HCT116 (cell line): Measurements from ENCODE around the gene HAND1. TPM values are rescaled to one million over a fixed set of nuclear protein-coding genes. Genes with fewer than 3 reads are reported as not detected.

Source experiments
- ATAC-seq: fragments of 200-7000 bp; cut with Tn5 transposase; 2 replicates; pipeline ENCODE4 v1.9.1; 2020; ENCODE audit warnings: mild to moderate bottlenecking, moderate library complexity
- BruUV-seq: library from RNA; stranded (reverse); fragments of 400-500 nt; replicated peaks from 2 replicates; lab custom pipeline; 2021; lab: Mats Ljungman, UMichigan
- CTCF ChIA-PET: fragments of 300-600 bp; sonication (Branson Sonifier 250); formaldehyde crosslinking; loops from one replicate; lab custom pipeline; 2021; ENCODE audit warnings: antibody characterized with exemption; lab: Charles Lee
- POLR2A ChIA-PET: fragments of 300-600, 350-600 bp; sonication (Branson Sonifier 250); formaldehyde crosslinking; loops from one replicate; lab custom pipeline; 2021; ENCODE audit warnings: antibody characterized with exemption; lab: Charles Lee
- RAD21 ChIA-PET, 2 experiments: fragments of 300-600 bp; sonication (Branson Sonifier 250); formaldehyde crosslinking; loops; one replicate each; lab custom pipeline; 2023; ENCODE audit warnings: low total read pairs in 2 of 2; ENCODE audit not compliant: uncharacterized antibody in 2 of 2, unreplicated experiment in 2 of 2, low non-redundant PET in 1 of 2; lab: Charles Lee
- DNase-seq: peaks from one replicate; pipeline ENCODE4 v3.0.0-alpha.2; 2010; ENCODE audit warnings: low read depth, low spot score
- H2AFZ ChIP-seq: fragments of 200-600 bp; shearing (Covaris generic), sonication (generic); 2 replicates; pipeline ENCODE4 v1.6.1; 2017; ENCODE audit warnings: low read depth, mixed run types, mixed read lengths, antibody characterized with exemption, low read length; ENCODE audit not compliant: poor library complexity, severe bottlenecking
- H3K27ac ChIP-seq: 2 replicates; pipeline ENCODE4 v1.5.1; 2012; ENCODE audit warnings: low read depth, low read length
- H3K27me3 ChIP-seq: fragments of 200-600 bp; sonication (generic); 2 replicates; pipeline ENCODE4 v1.6.1; 2016; ENCODE audit warnings: mixed run types, low read length, mixed read lengths; ENCODE audit not compliant: insufficient read depth
- H3K36me3 ChIP-seq, 2 experiments: fragments of 200-500 bp in 1 of 2; fragments of 200-600 bp in 1 of 2; sonication (Bioruptor generic) in 1 of 2; sonication (generic) in 1 of 2; 2 replicates each; pipeline versions ENCODE4 v1.5.1 to v1.6.1; 2014 to 2016; ENCODE audit warnings: low read length in 2 of 2, inconsistent platforms in 1 of 2, mixed read lengths in 1 of 2, mixed run types in 1 of 2; ENCODE audit not compliant: insufficient read depth in 2 of 2, control insufficient read depth in 1 of 2
- H3K4me1 ChIP-seq, 2 experiments: fragments of 200-600 bp in 1 of 2; sonication (generic) in 1 of 2; 2 replicates each; pipeline versions ENCODE4 v1.5.1 to v1.6.1; 2012 to 2017; ENCODE audit warnings: low read length in 2 of 2, inconsistent platforms in 1 of 2, mild to moderate bottlenecking in 1 of 2, mixed read lengths in 1 of 2, mixed run types in 1 of 2, moderate library complexity in 1 of 2; ENCODE audit not compliant: insufficient read depth in 2 of 2, control insufficient read depth in 1 of 2
- H3K4me2 ChIP-seq: fragments of 200-600 bp; sonication (generic); 2 replicates; pipeline ENCODE4 v1.6.1; 2017; ENCODE audit warnings: mixed run types, low read length, mixed read lengths
- H3K4me3 ChIP-seq, 2 experiments: fragments of 200-600 bp in 1 of 2; sonication (generic) in 1 of 2; replicated peaks in 1 of 2; 2 replicates each; pipeline ENCODE4 v1.5.1; 2011 to 2016; ENCODE audit warnings: low read length in 2 of 2, control low read depth in 1 of 2, low read depth in 1 of 2, mild to moderate bottlenecking in 1 of 2, mixed read lengths in 1 of 2, mixed run types in 1 of 2
- H3K79me2 ChIP-seq: fragments of 200-600 bp; sonication (generic); 2 replicates; pipeline ENCODE4 v1.6.1; 2017; ENCODE audit warnings: mild to moderate bottlenecking, mixed run types, low read length, moderate library complexity, mixed read lengths; ENCODE audit not compliant: insufficient read depth
- H3K9ac ChIP-seq: fragments of 200-600 bp; sonication (generic); 2 replicates; pipeline ENCODE4 v1.6.1; 2016; ENCODE audit warnings: low read length, mixed read lengths
- H3K9me2 ChIP-seq: fragments of 200-600 bp; sonication (generic), shearing (Covaris generic); 2 replicates; pipeline ENCODE4 v1.6.1; 2017; ENCODE audit warnings: mixed run types, mild to moderate bottlenecking, moderate library complexity; ENCODE audit not compliant: insufficient read depth
- H3K9me3 ChIP-seq, 2 experiments: fragments of 200-500 bp in 1 of 2; fragments of 200-600 bp in 1 of 2; sonication (Bioruptor generic) in 1 of 2; sonication (generic) in 1 of 2; 2 replicates each; pipeline ENCODE4 v1.6.1; 2014 to 2017; ENCODE audit warnings: low read length in 2 of 2, mixed read lengths in 2 of 2, inconsistent platforms in 1 of 2, low read depth in 1 of 2, mild to moderate bottlenecking in 1 of 2, mixed run types in 1 of 2, moderate library complexity in 1 of 2; ENCODE audit not compliant: control insufficient read depth in 1 of 2, insufficient read depth in 1 of 2
- H4K20me1 ChIP-seq: fragments of 200-600 bp; sonication (generic), shearing (Covaris generic); 2 replicates; pipeline ENCODE4 v1.6.1; 2017; ENCODE audit warnings: mixed run types, mild to moderate bottlenecking, moderate library complexity; ENCODE audit not compliant: insufficient read depth
- ATF3 ChIP-seq: IDR thresholded peaks from 2 replicates; pipeline ENCODE4 v1.6.1; 2012
- CBX3 ChIP-seq: IDR thresholded peaks from 2 replicates; pipeline ENCODE4 v1.6.1; 2012; ENCODE audit warnings: low read depth
- CEBPB ChIP-seq: IDR thresholded peaks from 2 replicates; pipeline ENCODE4 v1.6.1; 2012; ENCODE audit warnings: low read depth
- ELF1 ChIP-seq: IDR thresholded peaks from 2 replicates; pipeline ENCODE4 v1.6.1; 2012; ENCODE audit warnings: low read depth, borderline replicate concordance
- EZH2phosphoT487 ChIP-seq: fragments of 200-600 bp; IDR thresholded peaks from 2 replicates; pipeline ENCODE4 v1.6.1; 2018; ENCODE audit warnings: antibody characterized with exemption, borderline replicate concordance
- FOSL1 ChIP-seq: IDR thresholded peaks from 2 replicates; pipeline ENCODE4 v1.6.1; 2012; ENCODE audit warnings: low read depth
- JUND ChIP-seq: IDR thresholded peaks from 2 replicates; pipeline ENCODE4 v1.6.1; 2012
- POLR2A ChIP-seq: IDR thresholded peaks from 2 replicates; pipeline ENCODE4 v1.7.0; 2011; ENCODE audit warnings: borderline replicate concordance; ENCODE audit not compliant: insufficient read depth, insufficient read length; ENCODE audit errors: extremely low read depth
- POLR2AphosphoS5 ChIP-seq: IDR thresholded peaks from 2 replicates; pipeline ENCODE4 v1.6.1; 2011; ENCODE audit warnings: mild to moderate bottlenecking, low read depth, low read length, moderate library complexity
- RAD21 ChIP-seq: IDR thresholded peaks from 2 replicates; pipeline ENCODE4 v1.6.1; 2012; ENCODE audit warnings: low read depth, mild to moderate bottlenecking
- SIN3A ChIP-seq: IDR thresholded peaks from 2 replicates; pipeline ENCODE4 v1.6.1; 2012; ENCODE audit warnings: low read depth
- SP1 ChIP-seq: IDR thresholded peaks from 2 replicates; pipeline ENCODE4 v1.6.1; 2012; ENCODE audit warnings: low read depth
- TCF7L2 ChIP-seq: IDR thresholded peaks from 2 replicates; pipeline ENCODE4 v1.7.0; 2011; ENCODE audit warnings: borderline replicate concordance, inconsistent platforms; ENCODE audit not compliant: insufficient read depth, insufficient read length; ENCODE audit errors: extremely low read depth
- YY1 ChIP-seq: IDR thresholded peaks from 2 replicates; pipeline ENCODE4 v1.6.1; 2011; ENCODE audit warnings: low read length, low read depth, moderate library complexity, mild to moderate bottlenecking; ENCODE audit not compliant: insufficient replicate concordance; ENCODE audit errors: extremely low read depth
- ZFX ChIP-seq: fragments of 450-650 bp; IDR thresholded peaks from 2 replicates; pipeline ENCODE4 v1.6.1; 2017
- ZNF274 ChIP-seq: fragments of 200-500 bp; sonication (Bioruptor generic); IDR thresholded peaks from 2 replicates; pipeline ENCODE4 v1.6.1; 2014; ENCODE audit warnings: mild to moderate bottlenecking, low read depth, low read length, inconsistent platforms
- intact Hi-C: fragments of 100-400 bp; cut with micrococcal nuclease; formaldehyde crosslinking; loops from 2 replicates; pipeline ENCODE4 v1.10.0; 2022
- total RNA-seq: library from RNA; stranded (reverse); gene quantifications from one replicate; pipeline ENCODE4 v1.2.1, GENCODE V29; 2021; ENCODE audit not compliant: unreplicated experiment
- TF ChIP-seq, protein P1 (sequence below), 3 experiments: fragments of 200-600 bp in 1 of 3; sonication (generic) in 1 of 3; IDR thresholded peaks in 2 of 3; conservative IDR thresholded peaks in 1 of 3; 2 replicates each; pipeline ENCODE4 v1.5.1; 2012 to 2017; ENCODE audit warnings: low read depth in 2 of 3, low read length in 2 of 3, antibody characterized with exemption in 1 of 3, borderline replicate concordance in 1 of 3, control low read depth in 1 of 3, mild to moderate bottlenecking in 1 of 3, mixed read lengths in 1 of 3, mixed run types in 1 of 3, moderate library complexity in 1 of 3; ENCODE audit not compliant: insufficient read depth in 1 of 3
- TF ChIP-seq, protein P2 (sequence below): IDR thresholded peaks from 2 replicates; pipeline ENCODE4 v1.6.1; 2012

Gene HAND1
- total RNA-seq, 1 experiment from 2014 or later: not detected

GRCh38 chr5:154511984-154512383, 34.0 kb upstream of the HAND1 start (continued):
- TF ChIP-seq FOSL1 (no peak), POLR2AphosphoS5 (no peak)

- POLR2A ChIA-PET: interaction anchor here (1.3 kb wide), 1 partner anchor 12 kb away, joined by 3 read pairs; no protein-coding TSS in a partner anchor
- Histone ChIP-seq H3K9ac (no peak overlapping the region), H3K36me3 (no peaks in the 10 kb centered on the region), H3K9me2 (no peaks in the 10 kb centered on the region), H4K20me1 (no peaks in the 10 kb centered on the region), H3K4me3 (no peak overlapping the region), H3K4me1 (no peaks in the 10 kb centered on the region), H2AFZ (no peak overlapping the region), H3K79me2 (no peaks in the 10 kb centered on the region), H3K9me3 (no peaks in the 10 kb centered on the region), H3K4me2 (no peak overlapping the region), H3K27me3 (no peaks in the 10 kb centered on the region), H3K27ac (no peak overlapping the region)
- TF ChIP-seq ZFX: no peak
- TF ChIP-seq CEBPB: no peak
- TF ChIP-seq ZNF274: no peak
- no peak for TF ChIP-seq ATF3
- no peak for TF ChIP-seq SIN3A
- no peak for TF ChIP-seq EZH2phosphoT487
- TF ChIP-seq RAD21: no peak
- no peak for TF ChIP-seq CBX3
- TF ChIP-seq POLR2AphosphoS5: no peak
- TF ChIP-seq, protein P1, sequence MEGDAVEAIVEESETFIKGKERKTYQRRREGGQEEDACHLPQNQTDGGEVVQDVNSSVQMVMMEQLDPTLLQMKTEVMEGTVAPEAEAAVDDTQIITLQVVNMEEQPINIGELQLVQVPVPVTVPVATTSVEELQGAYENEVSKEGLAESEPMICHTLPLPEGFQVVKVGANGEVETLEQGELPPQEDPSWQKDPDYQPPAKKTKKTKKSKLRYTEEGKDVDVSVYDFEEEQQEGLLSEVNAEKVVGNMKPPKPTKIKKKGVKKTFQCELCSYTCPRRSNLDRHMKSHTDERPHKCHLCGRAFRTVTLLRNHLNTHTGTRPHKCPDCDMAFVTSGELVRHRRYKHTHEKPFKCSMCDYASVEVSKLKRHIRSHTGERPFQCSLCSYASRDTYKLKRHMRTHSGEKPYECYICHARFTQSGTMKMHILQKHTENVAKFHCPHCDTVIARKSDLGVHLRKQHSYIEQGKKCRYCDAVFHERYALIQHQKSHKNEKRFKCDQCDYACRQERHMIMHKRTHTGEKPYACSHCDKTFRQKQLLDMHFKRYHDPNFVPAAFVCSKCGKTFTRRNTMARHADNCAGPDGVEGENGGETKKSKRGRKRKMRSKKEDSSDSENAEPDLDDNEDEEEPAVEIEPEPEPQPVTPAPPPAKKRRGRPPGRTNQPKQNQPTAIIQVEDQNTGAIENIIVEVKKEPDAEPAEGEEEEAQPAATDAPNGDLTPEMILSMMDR (IDR thresholded peaks at IDR 0.05 in 2 of 3, conservative IDR thresholded peaks at IDR 0.05 in 1 of 3; ENCODE audit: borderline replicate concordance in 1 of 3, insufficient read depth in 1 of 3, low read depth in 2 of 3, low read length in 2 of 3): no peak
- TF ChIP-seq TCF7L2: no peak
- no peak for TF ChIP-seq ELF1
- TF ChIP-seq POLR2A: no peak
- TF ChIP-seq JUND: no peak
- TF ChIP-seq, protein P2, sequence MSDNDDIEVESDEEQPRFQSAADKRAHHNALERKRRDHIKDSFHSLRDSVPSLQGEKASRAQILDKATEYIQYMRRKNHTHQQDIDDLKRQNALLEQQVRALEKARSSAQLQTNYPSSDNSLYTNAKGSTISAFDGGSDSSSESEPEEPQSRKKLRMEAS: no peak
- TF ChIP-seq YY1: no peak
- no peak for TF ChIP-seq SP1
- DNase-seq (no peak), ATAC-seq (no peak)
- intact Hi-C loops: no loop called here
- RAD21 ChIA-PET: no interaction called here
- BruUV-seq: no TSS peak
- CTCF ChIA-PET: interaction anchor here (3.1 kb wide), 1 partner anchor 11 kb away, joined by 24 read pairs; no protein-coding TSS in a partner anchor
Measured at GRCh38 chr5:154509784-154510555, 31.9 kb upstream of the HAND1 start.
